ENCODE measurements around the gene VSNL1. TPM values are rescaled to one million over a fixed set of nuclear protein-coding genes. Genes with fewer than 3 reads are reported as not detected.
"Not testable (repeated sequence)": the region's sequence is repeated elsewhere in the genome, so short reads cannot be mapped to it uniquely, and the experiment has no call there.

VSNL1 gene
- total and polyA plus RNA-seq, 2 donors (not counting 1 experiment from before 2014, with no cell fraction given) = not detected

DNA sequence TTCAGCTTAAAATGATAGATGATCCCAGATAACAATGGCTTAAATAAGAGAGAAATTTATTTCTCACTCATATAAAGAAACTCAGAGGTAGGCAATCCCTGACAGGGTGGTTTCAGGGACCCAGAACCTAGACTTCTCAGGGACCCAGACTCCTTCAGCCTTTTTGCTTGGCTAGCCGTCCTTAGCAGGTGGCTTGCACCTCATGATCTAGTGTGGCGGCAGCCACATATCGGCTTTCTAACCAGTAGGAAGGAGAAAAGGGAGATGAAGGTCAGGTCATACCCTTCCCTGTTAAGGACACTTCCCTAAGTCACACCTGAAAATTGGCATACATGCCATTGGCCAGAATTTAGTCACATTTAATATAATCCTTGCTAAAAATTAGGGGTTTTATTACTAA lies 18.4 kb downstream of the VSNL1 start:
- Mint-ChIP-seq H3K9me3 (ENCODE audit: insufficient read depth) (no peaks in the 10 kb centered on the region), H3K4me3 (no peak overlapping the region), H3K4me1 (no peaks in the 10 kb centered on the region), H3K27me3 (peaks cover 20% of the 10 kb centered on the region), H3K27ac (no peak overlapping the region)
- Histone ChIP-seq H3K4me2 (replicated peaks; ENCODE audit: low read depth, low read length, poor library complexity, severe bottlenecking) (no peak overlapping the region), H3K27ac (ENCODE audit: low read length in 2 of 2) (no peak overlapping the region), H3K27me3 (replicated peaks in 1 of 4; ENCODE audit: control extremely low read depth in 1 of 4, control insufficient read depth in 3 of 4, insufficient read depth in 4 of 4, low read length in 3 of 4) (peaks cover 0 to 7% (median 2%) of the 10 kb centered on the region in 4 experiments), H2AFZ (ENCODE audit: insufficient read depth, low read depth, low read length, poor library complexity, severe bottlenecking) (no peak overlapping the region), H3K9me3 (ENCODE audit: control extremely low read depth in 1 of 3, control insufficient read depth in 2 of 3, insufficient read depth in 1 of 3, low read length in 2 of 3) (no peaks in the 10 kb centered on the region), H3K4me1 (ENCODE audit: control insufficient read depth in 2 of 2, insufficient read depth in 2 of 2, low read length in 2 of 2) (no peaks in the 10 kb centered on the region), H3K9ac (ENCODE audit: low read length) (no peak overlapping the region), H4K20me1 (ENCODE audit: control insufficient read depth, insufficient read depth, low read length, poor library complexity, severe bottlenecking) (no peaks in the 10 kb centered on the region), H3K36me3 (replicated peaks in 1 of 2; ENCODE audit: control extremely low read depth in 1 of 2, control insufficient read depth in 1 of 2, extremely low read depth in 1 of 2, insufficient read depth in 2 of 2, low read length in 1 of 2) (no peaks in the 10 kb centered on the region), H3K4me3 (ENCODE audit: control extremely low read depth in 1 of 5, extremely low read depth in 1 of 5, insufficient read depth in 1 of 5, low read depth in 2 of 5, low read length in 4 of 5) (no peak overlapping the region), H3K79me2 (ENCODE audit: control insufficient read depth, insufficient read depth, low read length) (no peaks in the 10 kb centered on the region)
- POLR2A ChIA-PET = no interaction called here
- intact Hi-C loops (cut with micrococcal nuclease) = no loop called here
- ATAC-seq (ENCODE audit: low read depth) (no peak), DNase-seq (no peak)
- WGBS (ENCODE audit: insufficient coverage) = no CpG with 5 or more reads among the region's 3 CpGs
- CTCF ChIA-PET = no interaction called here
- TF ChIP-seq EZH2 (IDR thresholded peaks at IDR 0.05; ENCODE audit: borderline replicate concordance, insufficient read depth, low read depth, low read length, poor library complexity, severe bottlenecking) = no peak
- TF ChIP-seq, protein P1, sequence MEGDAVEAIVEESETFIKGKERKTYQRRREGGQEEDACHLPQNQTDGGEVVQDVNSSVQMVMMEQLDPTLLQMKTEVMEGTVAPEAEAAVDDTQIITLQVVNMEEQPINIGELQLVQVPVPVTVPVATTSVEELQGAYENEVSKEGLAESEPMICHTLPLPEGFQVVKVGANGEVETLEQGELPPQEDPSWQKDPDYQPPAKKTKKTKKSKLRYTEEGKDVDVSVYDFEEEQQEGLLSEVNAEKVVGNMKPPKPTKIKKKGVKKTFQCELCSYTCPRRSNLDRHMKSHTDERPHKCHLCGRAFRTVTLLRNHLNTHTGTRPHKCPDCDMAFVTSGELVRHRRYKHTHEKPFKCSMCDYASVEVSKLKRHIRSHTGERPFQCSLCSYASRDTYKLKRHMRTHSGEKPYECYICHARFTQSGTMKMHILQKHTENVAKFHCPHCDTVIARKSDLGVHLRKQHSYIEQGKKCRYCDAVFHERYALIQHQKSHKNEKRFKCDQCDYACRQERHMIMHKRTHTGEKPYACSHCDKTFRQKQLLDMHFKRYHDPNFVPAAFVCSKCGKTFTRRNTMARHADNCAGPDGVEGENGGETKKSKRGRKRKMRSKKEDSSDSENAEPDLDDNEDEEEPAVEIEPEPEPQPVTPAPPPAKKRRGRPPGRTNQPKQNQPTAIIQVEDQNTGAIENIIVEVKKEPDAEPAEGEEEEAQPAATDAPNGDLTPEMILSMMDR (IDR thresholded peaks at IDR 0.05) = no peak

DNA sequence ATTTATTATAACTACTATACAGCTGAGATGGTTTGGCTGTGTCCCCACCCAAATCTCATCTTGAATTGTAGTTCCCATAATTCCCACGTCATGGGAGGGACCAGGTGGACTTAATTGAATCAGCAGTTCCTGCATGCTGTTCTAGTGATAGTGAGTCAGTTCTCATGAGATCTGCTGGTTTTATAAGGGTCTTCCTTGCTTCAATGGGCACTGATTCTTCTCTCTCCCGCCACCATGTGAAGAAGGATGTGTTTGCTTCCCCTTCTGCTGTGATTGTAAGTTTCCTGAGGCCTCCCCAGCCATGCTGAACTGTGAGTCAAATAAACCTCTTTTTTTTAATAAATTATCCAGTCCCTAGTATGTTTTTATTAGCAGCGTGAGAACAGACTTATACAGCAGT lies 25.2 kb downstream of the VSNL1 start:
- POLR2A ChIA-PET; H3K9ac ChIP-seq (ENCODE audit: low read length); H3K27me3 ChIP-seq (replicated peaks in 1 of 4; ENCODE audit: control extremely low read depth in 1 of 4, control insufficient read depth in 3 of 4, insufficient read depth in 4 of 4, low read length in 3 of 4); H3K4me1 ChIP-seq (ENCODE audit: control insufficient read depth in 2 of 2, insufficient read depth in 2 of 2, low read length in 2 of 2); H3K4me1 Mint-ChIP-seq; H3K27ac ChIP-seq (ENCODE audit: low read length in 2 of 2); H3K79me2 ChIP-seq (ENCODE audit: control insufficient read depth, insufficient read depth, low read length); H2AFZ ChIP-seq (ENCODE audit: insufficient read depth, low read depth, low read length, poor library complexity, severe bottlenecking); intact Hi-C loops (cut with micrococcal nuclease); H3K4me3 Mint-ChIP-seq; H3K4me3 ChIP-seq (ENCODE audit: control extremely low read depth in 1 of 5, extremely low read depth in 1 of 5, insufficient read depth in 1 of 5, low read depth in 2 of 5, low read length in 4 of 5); DNase-seq; CTCF ChIA-PET; H4K20me1 ChIP-seq (ENCODE audit: control insufficient read depth, insufficient read depth, low read length, poor library complexity, severe bottlenecking); H3K27ac Mint-ChIP-seq; H3K9me3 Mint-ChIP-seq (ENCODE audit: insufficient read depth); H3K9me3 ChIP-seq (ENCODE audit: control extremely low read depth in 1 of 3, control insufficient read depth in 2 of 3, insufficient read depth in 1 of 3, low read length in 2 of 3); H3K27me3 Mint-ChIP-seq; H3K36me3 ChIP-seq (replicated peaks in 1 of 2; ENCODE audit: control extremely low read depth in 1 of 2, control insufficient read depth in 1 of 2, extremely low read depth in 1 of 2, insufficient read depth in 2 of 2, low read length in 1 of 2); ATAC-seq (ENCODE audit: low read depth); H3K4me2 ChIP-seq (replicated peaks; ENCODE audit: low read depth, low read length, poor library complexity, severe bottlenecking): not testable (repeated sequence)
- WGBS (ENCODE audit: insufficient coverage) = 80% methylated on average over 1 of the region's 3 CpGs

Data from B cell (primary cell).